HG03060 (cell line): ENCODE results near the gene IRAK2.

Source experiments
- ATAC-seq: cut with Tn5 transposase; IDR thresholded peaks from one replicate; pipeline ENCODE4 v1.9.1; 2021; ENCODE audit warnings: low read depth, moderate number of reproducible peaks; ENCODE audit not compliant: unreplicated experiment

Gene IRAK2

GRCh38 chr3:10217359-10217758, 52.6 kb downstream of the IRAK2 start:
- ATAC-seq = no peak

DNA sequence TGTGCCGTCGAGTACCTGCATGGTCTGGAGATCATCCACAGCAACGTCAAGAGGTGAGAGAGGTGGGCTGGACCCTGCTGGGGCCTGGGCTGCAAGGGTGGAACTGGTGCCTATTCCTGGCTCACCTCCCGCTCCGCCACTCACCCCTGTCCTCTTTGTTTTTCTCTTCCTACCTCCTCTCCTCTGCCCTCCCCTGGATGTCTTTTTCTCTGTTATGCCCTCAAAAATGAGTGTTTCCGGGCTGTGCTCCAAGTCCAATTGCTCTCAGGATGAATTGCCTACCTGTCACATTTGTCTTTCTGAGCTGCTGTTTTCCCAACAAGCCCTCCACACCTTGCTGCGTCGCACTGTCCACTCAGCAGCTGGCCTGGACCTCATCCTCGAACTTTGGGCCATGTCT, 55.0 kb downstream of the IRAK2 start:
- no peak for ATAC-seq

DNA sequence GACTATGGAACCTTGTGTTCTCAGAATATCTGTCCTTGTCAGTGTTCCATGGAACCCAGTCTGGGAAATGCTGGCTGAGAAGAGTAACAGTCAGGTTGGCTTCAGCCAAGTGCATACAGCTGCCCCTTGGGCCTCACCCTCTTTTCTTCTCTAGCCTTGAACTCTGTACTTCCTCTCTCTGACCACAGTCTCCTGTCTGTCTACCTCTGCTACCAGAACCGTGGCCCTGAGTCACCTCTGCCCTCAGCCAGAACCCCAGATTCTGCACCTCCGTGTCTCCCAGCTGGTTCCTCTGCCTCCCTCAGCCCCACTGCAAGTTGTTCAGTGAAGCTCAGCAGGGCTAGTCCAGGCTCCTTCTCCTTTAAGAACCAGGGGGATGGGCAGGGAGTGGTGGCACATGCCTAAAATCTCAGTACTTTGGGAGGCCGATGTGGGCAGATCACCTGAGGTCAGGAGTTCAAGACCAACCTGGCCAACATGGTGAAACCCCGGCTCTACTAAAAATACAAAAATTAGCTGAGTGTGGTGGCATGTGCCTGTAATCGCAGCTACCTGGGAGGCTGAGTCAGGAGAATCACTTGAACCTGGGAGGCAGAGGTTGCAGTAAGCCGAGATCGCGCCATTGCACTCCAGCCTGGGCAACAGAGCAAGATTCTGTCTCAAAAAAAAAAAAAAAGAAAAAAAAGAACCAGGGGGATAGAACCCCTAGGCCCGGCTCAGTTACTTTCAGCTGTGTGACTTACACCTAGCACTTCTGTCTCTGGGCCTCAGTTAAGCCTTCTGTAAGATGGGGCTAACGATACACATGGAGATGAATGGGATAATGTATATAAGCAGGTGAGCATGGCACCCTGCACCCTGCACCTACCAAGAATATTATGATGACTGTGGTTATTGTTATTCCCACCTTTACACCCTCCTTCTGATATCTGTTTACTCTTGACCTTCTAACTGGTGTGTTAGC, 59.2 kb downstream of the IRAK2 start:
- no peak for ATAC-seq

GRCh38 chr3:10224794-10225665, 60.3 kb downstream of the IRAK2 start:
- no peak for ATAC-seq

- no peak for ATAC-seq
These were observed 61.6 kb downstream of the IRAK2 start for GRCh38 chr3:10226293-10226692.

GRCh38 chr3:10228248-10228950, 63.7 kb downstream of the IRAK2 start:
- no peak for ATAC-seq

DNA sequence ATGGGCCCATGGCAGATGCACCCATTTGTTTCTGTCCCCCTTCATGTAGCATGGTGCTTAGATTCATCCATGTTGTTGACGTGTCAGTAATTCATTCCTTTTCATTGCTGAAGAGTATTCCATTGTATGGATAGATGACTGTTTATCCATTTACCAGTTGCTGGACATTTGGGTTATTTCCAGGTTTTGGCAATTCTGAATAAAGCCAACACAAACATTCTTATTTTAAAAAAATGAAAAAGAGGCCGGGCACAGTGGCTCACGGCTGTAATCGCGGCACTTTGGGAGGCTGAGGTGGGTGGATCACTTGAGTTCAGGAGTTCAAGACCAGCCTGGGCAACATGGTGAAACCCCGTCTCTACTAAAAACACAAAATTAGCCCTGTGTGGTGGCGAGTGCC, 64.9 kb downstream of the IRAK2 start:
- ATAC-seq = no peak

DNA sequence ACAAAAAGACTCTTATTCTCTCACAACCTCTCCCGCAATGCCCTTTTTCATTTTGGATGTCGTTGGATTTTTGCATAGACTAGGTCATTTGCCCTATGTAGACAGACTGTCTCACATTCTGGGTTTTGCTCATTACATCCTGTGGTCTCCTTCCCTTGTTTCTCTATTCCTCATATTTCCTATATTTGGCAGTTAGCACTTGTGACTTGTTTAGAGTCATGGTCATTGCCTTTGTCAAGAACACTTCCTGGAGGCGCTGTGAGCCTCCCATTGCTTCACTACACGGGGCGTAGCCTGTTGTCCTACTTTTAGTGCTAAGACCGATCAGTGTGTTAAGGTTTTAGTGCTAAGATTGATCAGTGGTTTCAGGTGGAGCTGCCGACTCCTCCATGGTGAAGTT, 67.4 kb downstream of the IRAK2 start:
- no peak for ATAC-seq

- ATAC-seq = no peak
These were observed 69.3 kb downstream of the IRAK2 start for GRCh38 chr3:10233988-10234387.

DNA sequence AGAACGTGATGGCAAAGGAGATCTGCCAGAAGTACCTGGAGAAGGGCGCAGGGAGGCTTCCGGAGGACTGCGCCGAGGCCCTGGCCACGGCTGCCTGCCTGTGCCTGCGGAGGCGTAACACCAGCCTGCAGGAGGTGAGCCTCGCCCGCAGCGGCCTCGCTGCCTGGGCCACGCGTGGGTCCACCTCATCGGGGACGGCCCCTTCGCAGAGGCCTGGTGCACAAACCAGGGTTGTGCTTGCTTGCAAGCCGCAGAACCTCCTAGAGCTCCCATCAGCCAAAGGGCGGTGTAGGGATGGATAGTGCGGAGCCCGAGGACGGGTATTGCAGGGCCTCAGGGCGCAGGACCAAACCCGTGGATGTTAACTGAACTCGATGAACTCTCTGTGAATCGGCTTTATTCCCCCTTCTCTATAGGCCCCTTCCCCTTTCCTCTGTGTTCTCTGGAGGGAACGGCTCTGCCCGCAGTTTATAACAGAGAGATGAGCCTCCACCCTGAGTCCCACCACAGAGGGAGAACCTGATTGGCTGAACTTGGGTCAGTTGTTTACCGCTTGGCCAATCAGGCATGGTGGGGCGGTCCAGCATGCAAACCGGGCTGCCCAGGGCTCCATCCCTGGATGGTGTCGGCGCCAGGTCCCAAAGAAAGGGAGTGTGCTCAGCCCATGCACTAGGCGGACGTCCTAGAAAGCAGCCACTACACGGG, 70.0 kb downstream of the IRAK2 start:
- no peak for ATAC-seq

DNA sequence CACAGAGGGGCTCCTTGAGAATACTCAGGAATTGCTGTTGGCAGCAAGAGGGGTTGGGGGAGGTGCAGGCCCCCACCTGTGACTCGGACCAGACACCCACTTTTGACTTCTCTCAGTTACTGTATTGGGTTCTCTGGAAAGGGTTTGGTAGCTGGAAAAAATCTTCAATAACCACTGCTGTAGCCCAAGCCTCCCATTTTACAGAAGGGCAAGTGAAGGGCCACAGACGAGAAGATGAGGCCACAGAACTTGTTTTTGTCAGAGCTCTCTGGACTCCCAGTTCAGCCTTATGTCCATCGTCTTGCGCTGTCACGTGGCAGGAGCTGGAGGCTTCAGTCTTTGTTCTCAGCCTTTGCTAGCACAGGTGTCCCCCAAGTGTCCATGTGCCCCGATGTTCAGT, 70.8 kb downstream of the IRAK2 start:
- no peak for ATAC-seq

DNA sequence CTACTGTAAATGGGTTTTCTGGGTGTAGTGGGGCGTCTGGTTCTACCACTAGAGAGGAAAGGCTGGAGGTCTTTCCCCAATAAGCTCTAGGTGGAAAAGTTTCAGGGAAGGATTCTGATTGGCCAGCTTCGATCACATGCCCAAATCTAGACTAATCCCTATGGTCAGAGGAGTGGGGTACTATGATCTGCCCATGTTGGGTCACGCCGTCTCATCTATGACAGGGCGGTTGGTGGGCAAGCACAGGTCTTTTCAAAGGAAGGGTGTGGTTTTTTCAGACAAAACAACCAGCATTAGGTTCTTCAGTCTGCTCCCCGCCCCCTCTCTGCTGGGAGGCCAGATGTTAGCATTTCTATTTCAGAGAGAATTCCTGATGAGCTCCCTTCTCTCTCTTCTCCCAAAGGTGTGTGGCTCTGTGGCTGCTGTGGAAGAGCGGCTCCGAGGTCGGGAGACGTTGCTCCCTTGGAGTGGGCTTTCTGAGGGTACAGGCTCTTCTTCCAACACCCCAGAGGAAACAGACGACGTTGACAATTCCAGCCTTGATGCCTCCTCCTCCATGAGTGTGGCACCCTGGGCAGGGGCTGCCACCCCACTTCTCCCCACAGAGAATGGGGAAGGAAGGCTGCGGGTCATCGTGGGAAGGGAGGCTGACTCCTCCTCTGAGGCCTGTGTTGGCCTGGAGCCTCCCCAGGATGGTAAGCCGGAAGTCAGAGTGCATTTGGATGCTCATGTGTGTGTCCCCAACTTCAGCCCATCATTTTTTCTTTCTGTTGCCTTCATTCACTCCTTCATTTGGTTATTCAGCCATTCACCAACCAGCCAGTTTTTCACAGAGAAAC, 73.8 kb downstream of the IRAK2 start:
- no peak for ATAC-seq

DNA sequence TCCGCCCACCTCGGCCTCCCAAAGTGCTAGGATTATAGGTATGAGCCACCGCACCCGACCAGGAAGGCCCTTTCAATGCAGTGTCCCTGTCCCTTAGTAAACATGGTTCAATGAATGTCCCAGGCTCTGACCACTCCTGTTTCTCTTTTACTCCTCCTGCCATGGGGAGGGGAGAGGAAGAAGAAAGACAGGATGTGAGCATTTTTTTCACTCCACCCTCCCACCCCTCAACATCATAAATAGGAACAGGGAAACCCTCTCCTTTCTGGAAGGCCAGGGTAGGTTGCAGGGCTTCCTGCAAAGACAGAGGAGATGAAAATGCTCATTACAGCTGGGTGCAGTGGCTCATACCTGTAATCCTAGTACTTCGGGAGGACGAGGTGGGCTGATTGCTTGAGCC, 76.1 kb downstream of the IRAK2 start:
- no peak for ATAC-seq

- no peak for ATAC-seq
These were observed 77.7 kb downstream of the IRAK2 start for GRCh38 chr3:10242182-10243065.

DNA sequence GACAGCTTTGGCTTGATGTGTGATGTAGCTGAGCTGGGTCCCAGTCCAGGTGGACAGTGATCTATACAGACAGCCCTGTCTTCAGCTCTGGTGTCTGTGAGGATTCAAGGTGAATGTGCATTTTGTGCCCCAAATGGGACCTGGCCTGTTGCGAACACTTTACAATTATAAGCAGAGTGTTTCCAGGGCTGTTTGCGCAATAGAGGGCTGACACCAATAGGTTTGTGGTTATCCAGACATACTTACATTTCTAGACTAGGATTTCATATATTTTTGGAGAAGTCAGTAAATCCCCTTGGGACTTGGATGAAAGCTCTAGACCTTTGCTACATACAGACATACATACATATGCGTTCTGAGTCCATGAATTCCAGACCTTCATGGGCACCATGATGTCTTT, 79.3 kb downstream of the IRAK2 start:
- no peak for ATAC-seq

DNA sequence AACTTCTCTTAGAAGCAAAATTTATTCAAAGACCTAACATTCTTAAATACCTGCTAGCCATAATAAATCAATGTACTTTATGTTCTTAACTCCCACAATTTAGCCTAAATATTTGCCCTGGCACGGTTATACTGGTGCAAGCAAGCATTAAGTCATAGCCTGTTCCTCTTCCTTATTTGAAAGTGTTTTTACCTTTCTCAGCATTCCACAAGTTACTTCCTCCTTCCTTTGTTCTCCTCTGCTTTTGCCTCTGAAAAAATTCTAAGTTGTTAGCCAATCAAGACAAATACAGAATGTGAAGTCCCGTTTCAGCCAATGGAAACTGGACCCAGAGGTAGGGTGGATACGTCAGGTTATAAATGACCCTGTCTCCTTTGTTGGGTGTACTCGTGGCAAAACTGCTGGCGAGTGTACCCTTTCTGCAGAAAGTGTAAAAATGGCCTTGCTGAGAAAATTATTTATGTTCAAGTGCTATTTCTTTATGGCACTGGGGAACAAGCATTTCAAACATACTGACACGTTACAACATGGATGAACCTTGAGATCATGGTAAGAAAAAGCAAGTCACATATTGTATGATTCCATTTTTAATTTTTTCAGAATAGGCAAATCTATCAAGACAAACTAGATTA, 80.5 kb downstream of the IRAK2 start:
- ATAC-seq = no peak

- no peak for ATAC-seq
These were observed 83.0 kb downstream of the IRAK2 start for GRCh38 chr3:10247679-10248183.
